Prostate gland (tissue), 2 donors: Measurements from ENCODE around the gene CREB3L2. TPM values are rescaled to one million over a fixed set of nuclear protein-coding genes. Genes with fewer than 3 reads are reported as not detected.

ENCODE experiments used
- DNase-seq: peaks from one replicate; pipeline ENCODE4 v3.0.0-alpha.2; 2019; ENCODE audit warnings: low spot score
- H3K27ac ChIP-seq, 2 donors: fragments of 200-600 bp; sonication (generic); 2 replicates each; pipeline ENCODE4 v1.5.1; 2017 to 2019
- H3K27me3 ChIP-seq: fragments of 200-600 bp; sonication (generic); replicated peaks from 2 replicates; pipeline ENCODE4 v1.5.1; 2019; ENCODE audit not compliant: insufficient read depth
- H3K36me3 ChIP-seq, 2 donors: fragments of 200-600 bp; sonication (generic); 1 replicate in 1 of 2; 2 replicates in 1 of 2; pipeline versions ENCODE4 v1.5.1 to v1.8.1; 2017 to 2019
- H3K4me1 ChIP-seq: fragments of 200-600 bp; sonication (generic); replicated peaks from 2 replicates; pipeline ENCODE4 v1.5.1; 2019
- H3K4me3 ChIP-seq, 2 donors: fragments of 200-600 bp; sonication (generic); 2 replicates each; pipeline ENCODE4 v1.5.1; 2017 to 2019
- H3K9me3 ChIP-seq: fragments of 200-600 bp; sonication (generic); 2 replicates; pipeline ENCODE4 v1.5.1; 2017
- POLR2A ChIP-seq: fragments of 450-650 bp; IDR thresholded peaks from one replicate; pipeline ENCODE4 v1.6.1; 2016; ENCODE audit warnings: antibody characterized with exemption, mild to moderate bottlenecking
- POLR2AphosphoS5 ChIP-seq: sonication (generic); formaldehyde crosslinking; IDR thresholded peaks from one replicate; pipeline ENCODE4 v1.6.1; 2017; ENCODE audit warnings: antibody characterized with exemption
- WGBS: methylation state at CpG from one replicate; pipeline ENCODE4 v1.1.5; 2018; 5-methylcytosine and 5-hydroxymethylcytosine counted together
- intact Hi-C: fragments of 100-400 bp; cut with DNase I; formaldehyde crosslinking; loops from one replicate; pipeline ENCODE4 v1.14.2; 2022
- total RNA-seq, 2 donors: library from RNA; depleted of rRNA; stranded (reverse); fragments of >200 nt; gene quantifications; one replicate each; pipeline ENCODE4 v1.1.0, GENCODE V29; 2016
- TF ChIP-seq, protein P1 (sequence below), 4 experiments: fragments of 200-600 bp in 2 of 4; fragments of 450-650 bp in 2 of 4; sonication (generic) in 2 of 4; IDR thresholded peaks; 1 replicate in 3 of 4; 2 replicates in 1 of 4; pipeline ENCODE4 v1.5.1; 2016 to 2019; ENCODE audit warnings: antibody characterized with exemption in 4 of 4, mild to moderate bottlenecking in 2 of 4, moderate library complexity in 2 of 4

CREB3L2 gene
- total RNA-seq, 2 donors from 2014 or later, result 34.1 to 42.0 TPM

DNA sequence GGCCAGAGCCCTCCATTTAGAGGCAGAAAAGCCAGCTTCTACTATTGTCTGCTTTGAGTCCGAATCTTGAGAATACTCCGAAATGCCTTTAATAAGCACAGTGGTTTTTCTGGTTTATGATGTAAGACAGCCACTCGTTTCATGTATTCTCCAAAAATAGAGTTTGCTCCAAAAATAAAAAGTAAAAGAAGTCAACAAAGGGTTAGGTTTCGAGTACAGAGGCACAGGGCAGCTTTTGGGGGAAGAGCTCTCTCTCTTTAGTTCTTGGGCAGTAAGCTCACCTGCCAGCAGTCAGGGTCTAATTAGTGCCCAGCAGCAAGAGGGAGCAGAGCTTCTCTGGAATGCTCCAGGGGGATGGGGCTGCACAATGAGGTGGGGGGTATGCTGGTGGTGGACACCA lies 20.2 kb downstream of the CREB3L2 start:
- intact Hi-C loops, result no loop called here
- no peak for TF ChIP-seq POLR2A
- H3K27me3 ChIP-seq, result no peaks in the 10 kb centered on the region
- peak overlapping the region; percentile 28 to 45 for H3K27ac ChIP-seq
- no peak for DNase-seq
- H3K9me3 ChIP-seq, result no peaks in the 10 kb centered on the region
- peaks cover 10% of the 10 kb centered on the region for H3K4me1 ChIP-seq
- no peak overlapping the region for H3K4me3 ChIP-seq
- 53% methylated on average over 4 of the region's 4 CpGs for WGBS
- H3K36me3 ChIP-seq, result no peaks in the 10 kb centered on the region

DNA sequence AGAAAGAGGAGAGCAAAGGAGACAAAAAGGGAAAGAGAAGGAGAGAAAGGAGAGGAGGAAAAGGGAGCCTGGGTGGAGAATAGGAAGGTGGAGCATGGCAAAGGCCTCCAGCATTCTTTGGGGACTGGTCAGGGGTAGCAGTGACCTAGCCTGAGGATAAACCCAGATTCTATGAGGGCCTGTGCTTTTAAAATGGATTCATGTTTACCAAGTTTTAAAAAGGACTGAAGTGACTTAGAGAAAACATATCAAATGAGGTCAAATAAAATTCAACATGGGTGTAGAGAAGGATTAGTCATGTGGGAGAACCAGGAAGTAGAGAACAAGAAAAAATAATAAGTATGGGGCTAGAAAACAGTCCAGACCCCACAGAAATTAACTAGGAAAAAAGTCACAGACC lies 20.7 kb downstream of the CREB3L2 start:
- peaks cover 7% of the 10 kb centered on the region for H3K4me1 ChIP-seq
- intact Hi-C loops, result no loop called here
- no peaks in the 10 kb centered on the region for H3K36me3 ChIP-seq
- TF ChIP-seq POLR2A (no peak), POLR2AphosphoS5 (no peak)
- TF ChIP-seq, protein P1, sequence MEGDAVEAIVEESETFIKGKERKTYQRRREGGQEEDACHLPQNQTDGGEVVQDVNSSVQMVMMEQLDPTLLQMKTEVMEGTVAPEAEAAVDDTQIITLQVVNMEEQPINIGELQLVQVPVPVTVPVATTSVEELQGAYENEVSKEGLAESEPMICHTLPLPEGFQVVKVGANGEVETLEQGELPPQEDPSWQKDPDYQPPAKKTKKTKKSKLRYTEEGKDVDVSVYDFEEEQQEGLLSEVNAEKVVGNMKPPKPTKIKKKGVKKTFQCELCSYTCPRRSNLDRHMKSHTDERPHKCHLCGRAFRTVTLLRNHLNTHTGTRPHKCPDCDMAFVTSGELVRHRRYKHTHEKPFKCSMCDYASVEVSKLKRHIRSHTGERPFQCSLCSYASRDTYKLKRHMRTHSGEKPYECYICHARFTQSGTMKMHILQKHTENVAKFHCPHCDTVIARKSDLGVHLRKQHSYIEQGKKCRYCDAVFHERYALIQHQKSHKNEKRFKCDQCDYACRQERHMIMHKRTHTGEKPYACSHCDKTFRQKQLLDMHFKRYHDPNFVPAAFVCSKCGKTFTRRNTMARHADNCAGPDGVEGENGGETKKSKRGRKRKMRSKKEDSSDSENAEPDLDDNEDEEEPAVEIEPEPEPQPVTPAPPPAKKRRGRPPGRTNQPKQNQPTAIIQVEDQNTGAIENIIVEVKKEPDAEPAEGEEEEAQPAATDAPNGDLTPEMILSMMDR (IDR thresholded peaks at IDR 0.05), result no peak
- no peaks in the 10 kb centered on the region for H3K27me3 ChIP-seq
- H3K9me3 ChIP-seq, result no peaks in the 10 kb centered on the region
- no peak overlapping the region for H3K4me3 ChIP-seq
- no peak for DNase-seq
- peak overlapping the region; percentile 28 to 45 for H3K27ac ChIP-seq

DNA sequence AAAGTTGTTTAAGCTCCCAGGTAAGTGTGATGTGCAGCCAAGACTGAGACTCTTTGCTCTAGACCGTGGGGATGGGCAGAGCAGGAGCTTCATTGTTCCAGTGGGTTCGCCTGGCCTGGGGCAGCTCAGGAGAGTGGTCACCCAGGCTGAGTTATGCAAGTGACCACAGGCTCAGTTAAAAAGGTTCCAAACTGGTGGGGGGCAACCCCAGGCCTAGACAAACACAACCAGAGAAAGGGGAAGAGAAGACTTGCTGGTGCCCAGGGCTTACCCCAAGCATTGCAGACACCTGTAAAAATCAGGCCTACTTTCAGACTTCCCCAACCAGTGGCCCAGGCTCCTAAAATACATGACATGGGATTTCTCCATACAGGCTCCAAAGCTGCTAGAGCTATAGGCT lies 21.6 kb downstream of the CREB3L2 start:
- peaks cover 4% of the 10 kb centered on the region for H3K4me1 ChIP-seq
- no peaks in the 10 kb centered on the region for H3K36me3 ChIP-seq
- H3K4me3 ChIP-seq, result no peak overlapping the region
- no peak for DNase-seq
- H3K27ac ChIP-seq, result peak overlapping the region in 1 of 2 donors; percentile 37
- no peak for TF ChIP-seq POLR2A
- TF ChIP-seq, protein P1 (IDR thresholded peaks at IDR 0.05), result no peak
- H3K27me3 ChIP-seq, result no peaks in the 10 kb centered on the region
- intact Hi-C loops, result no loop called here
- H3K9me3 ChIP-seq, result no peaks in the 10 kb centered on the region
- 94% methylated on average over 2 of the region's 2 CpGs for WGBS

DNA sequence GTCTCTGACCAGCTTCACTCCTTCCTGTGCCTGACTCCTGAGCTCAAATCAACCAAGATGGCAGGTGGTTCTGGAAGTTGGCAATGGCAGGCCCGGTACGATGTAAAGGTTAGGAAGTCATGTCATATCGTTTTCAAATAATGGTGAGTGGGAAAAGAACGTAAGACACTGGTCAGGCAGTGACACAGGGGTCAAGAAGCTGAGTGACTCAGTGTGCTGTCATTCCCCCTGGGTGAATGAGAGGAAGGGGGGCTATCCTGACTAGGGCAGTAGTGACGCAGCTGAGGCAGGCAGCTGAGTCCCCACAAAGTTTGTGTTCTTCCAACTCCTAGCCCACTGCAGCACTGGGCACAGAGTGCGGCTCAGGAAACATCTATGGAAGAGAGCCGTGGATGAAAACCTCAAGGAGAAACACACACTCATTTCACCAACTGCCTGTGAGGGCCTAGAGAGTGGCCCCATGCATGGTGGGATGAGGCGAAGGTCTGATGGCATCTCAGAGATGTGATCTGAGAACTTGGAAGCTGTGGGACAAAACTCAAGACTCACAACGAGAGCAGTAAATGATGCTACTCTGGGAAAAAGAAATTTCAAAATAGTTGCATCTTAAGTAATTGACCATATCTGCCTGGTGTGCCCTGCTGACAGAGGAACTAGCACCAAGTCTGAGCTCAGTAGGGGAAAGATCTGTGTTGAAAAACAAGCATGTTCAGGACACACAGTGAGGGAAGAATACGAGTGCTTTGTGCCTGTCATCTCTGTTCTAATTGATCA lies 23.2 kb downstream of the CREB3L2 start:
- no peaks in the 10 kb centered on the region for H3K9me3 ChIP-seq
- H3K36me3 ChIP-seq, result no peaks in the 10 kb centered on the region
- peak overlapping the region; percentile 37 to 43 for H3K27ac ChIP-seq
- no peak for DNase-seq
- H3K27me3 ChIP-seq, result no peaks in the 10 kb centered on the region
- TF ChIP-seq POLR2A (no peak), POLR2AphosphoS5 (no peak)
- TF ChIP-seq, protein P1 (IDR thresholded peaks at IDR 0.05), result no peak
- 72% methylated on average over 10 of the region's 10 CpGs for WGBS
- intact Hi-C loops, result no loop called here
- peaks cover 4% of the 10 kb centered on the region for H3K4me1 ChIP-seq
- H3K4me3 ChIP-seq, result no peak overlapping the region

DNA sequence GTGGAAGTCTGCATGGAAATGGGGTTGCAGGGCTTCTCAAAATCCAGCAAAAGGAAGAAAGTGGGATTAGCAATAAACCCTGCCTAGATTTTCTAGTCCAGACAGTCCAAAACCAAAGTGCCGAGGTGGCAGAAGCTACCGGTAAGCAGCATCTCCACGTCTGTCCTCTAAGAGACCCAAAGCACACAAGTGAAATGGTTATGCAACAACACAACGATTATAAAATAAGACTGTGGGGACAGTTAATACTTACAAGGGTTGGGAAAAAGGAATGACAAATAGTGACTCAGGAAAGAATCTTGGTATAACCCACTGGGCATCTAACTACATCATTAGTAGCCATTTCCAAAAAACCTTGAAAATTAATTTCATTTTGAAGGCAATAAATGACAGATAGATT lies 24.7 kb downstream of the CREB3L2 start:
- DNase-seq, result no peak
- intact Hi-C loops, result no loop called here
- no peaks in the 10 kb centered on the region for H3K4me1 ChIP-seq
- H3K36me3 ChIP-seq, result no peaks in the 10 kb centered on the region
- H3K27ac ChIP-seq, result peak overlapping the region in 1 of 2 donors; percentile 37
- TF ChIP-seq, protein P1 (IDR thresholded peaks at IDR 0.05), result no peak
- TF ChIP-seq POLR2A, result no peak
- no peak for TF ChIP-seq POLR2AphosphoS5
- H3K4me3 ChIP-seq, result no peak overlapping the region
- 70% methylated on average over 4 of the region's 4 CpGs for WGBS
- H3K9me3 ChIP-seq, result no peaks in the 10 kb centered on the region
- no peaks in the 10 kb centered on the region for H3K27me3 ChIP-seq
